Body of pancreas (tissue), 4 donors: ENCODE data around the gene LRR1. TPM values are rescaled to one million over a fixed set of nuclear protein-coding genes. Genes with fewer than 3 reads are reported as not detected.

Source experiments
- ATAC-seq: fragments of 150-250 bp; one replicate; pipeline ENCODE4 v1.9.1; 2016
- DNase-seq, 4 donors: peaks; one replicate each; pipeline ENCODE4 v3.0.0-alpha.2; 2019
- H3K27ac ChIP-seq, 4 donors: fragments of 200-600 bp; sonication (generic); 1 replicate in 3 of 4; 2 replicates in 1 of 4; pipeline versions ENCODE4 v1.5.1 to v1.6.1; 2016 to 2019; ENCODE audit warnings: mild to moderate bottlenecking in 1 of 4, mixed read lengths in 1 of 4, moderate library complexity in 1 of 4
- H3K27me3 ChIP-seq, 2 donors: fragments of 200-600 bp; sonication (generic); one replicate each; pipeline ENCODE4 v1.6.0; 2016; ENCODE audit warnings: mild to moderate bottlenecking in 1 of 2
- H3K36me3 ChIP-seq, 2 donors: fragments of 200-600 bp; sonication (generic); replicated peaks in 1 of 2; 2 replicates each; pipeline ENCODE4 v1.5.1; 2016; ENCODE audit warnings: low read depth in 2 of 2; ENCODE audit not compliant: insufficient read depth in 1 of 2
- H3K4me1 ChIP-seq: fragments of 200-600 bp; sonication (generic); one replicate; pipeline ENCODE4 v1.6.0; 2016
- H3K4me3 ChIP-seq, 2 donors: fragments of 200-600 bp; sonication (generic); 1 replicate in 1 of 2; 2 replicates in 1 of 2; pipeline ENCODE4 v1.5.1; 2016 to 2019
- H3K9me3 ChIP-seq, 3 donors: fragments of 200-600 bp; sonication (generic); 1 replicate in 2 of 3; 2 replicates in 1 of 3; pipeline ENCODE4 v1.5.1; 2016
- POLR2A ChIP-seq, 3 donors: fragments of 450-650 bp; IDR thresholded peaks; one replicate each; pipeline ENCODE4 v1.6.1; 2016; ENCODE audit warnings: antibody characterized with exemption in 3 of 3, mild to moderate bottlenecking in 2 of 3
- WGBS, 2 donors: methylation state at CpG; one replicate each; pipeline ENCODE4 v1.1.5; 2017; 5-methylcytosine and 5-hydroxymethylcytosine counted together
- intact Hi-C: fragments of 100-400 bp; cut with DNase I; formaldehyde crosslinking; loops from one replicate; pipeline ENCODE4 v1.15.1; 2023
- total RNA-seq, 2 donors: library from RNA; depleted of rRNA; stranded (reverse); fragments of >200 nt; gene quantifications; one replicate each; pipeline ENCODE4 v1.1.0, GENCODE V29; 2016
- TF ChIP-seq, protein P1 (sequence below), 7 experiments: fragments of 450-650 bp in 4 of 7; fragments of 200-600 bp in 3 of 7; sonication (generic) in 3 of 7; IDR thresholded peaks; one replicate each; pipeline ENCODE4 v1.5.1; 2016 to 2019; ENCODE audit warnings: antibody characterized with exemption in 7 of 7

LRR1 gene
- total RNA-seq, 2 donors from 2014 or later: 9.6 to 27.0 TPM

DNA sequence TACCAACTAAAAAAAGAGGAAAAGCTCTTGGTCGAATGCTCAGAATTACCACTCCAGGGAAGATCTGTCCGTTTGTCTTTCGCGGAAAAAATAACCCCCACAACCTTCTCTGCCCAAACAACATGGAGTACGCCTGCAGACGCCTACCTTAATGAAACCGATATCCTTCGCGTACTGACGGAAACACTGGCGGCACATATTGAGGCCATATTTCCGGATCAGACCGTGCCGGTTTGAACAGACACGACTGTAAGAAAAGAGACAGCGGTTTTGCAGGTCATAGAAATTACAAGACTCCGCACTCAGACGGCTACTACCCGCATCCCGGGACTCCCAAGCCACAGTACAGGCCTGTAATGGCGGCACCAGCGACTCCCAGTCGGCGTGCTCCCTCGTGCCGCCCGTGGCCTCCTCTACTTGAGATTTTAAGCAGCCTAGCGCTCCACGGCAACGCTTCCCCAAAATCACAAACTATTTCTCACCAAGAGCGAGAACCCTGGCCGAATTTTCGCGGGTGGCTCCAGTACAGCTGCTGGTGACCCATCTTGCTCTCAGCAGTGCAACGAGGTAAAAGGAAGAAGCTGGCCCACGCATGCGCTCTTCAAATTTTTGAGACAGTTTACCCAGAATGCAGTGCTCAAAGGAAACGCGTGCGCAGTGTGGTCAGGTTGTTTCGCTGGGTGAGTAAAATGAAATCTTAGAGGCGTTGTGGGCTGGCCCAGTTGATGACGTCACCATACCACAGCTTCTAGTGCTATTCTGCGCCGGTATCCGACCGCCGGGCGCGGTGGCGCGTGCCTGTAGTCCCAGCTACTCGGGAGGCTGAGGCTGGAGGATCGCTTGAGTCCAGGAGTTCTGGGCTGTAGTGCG, 12.7 kb upstream of the LRR1 start, which contains the start of gene RPS29:
Gene RPS29, minus strand, starts transcription at position 578 of the 870 bp plus-strand sequence. Its CDS starts 34 bp downstream, at position 544.
- 0% methylated on average over 34 to 54 of the region's 55 CpGs for WGBS, 2 donors
- intact Hi-C loops: no loop called here
- peak; percentile 95 for ATAC-seq

DNA sequence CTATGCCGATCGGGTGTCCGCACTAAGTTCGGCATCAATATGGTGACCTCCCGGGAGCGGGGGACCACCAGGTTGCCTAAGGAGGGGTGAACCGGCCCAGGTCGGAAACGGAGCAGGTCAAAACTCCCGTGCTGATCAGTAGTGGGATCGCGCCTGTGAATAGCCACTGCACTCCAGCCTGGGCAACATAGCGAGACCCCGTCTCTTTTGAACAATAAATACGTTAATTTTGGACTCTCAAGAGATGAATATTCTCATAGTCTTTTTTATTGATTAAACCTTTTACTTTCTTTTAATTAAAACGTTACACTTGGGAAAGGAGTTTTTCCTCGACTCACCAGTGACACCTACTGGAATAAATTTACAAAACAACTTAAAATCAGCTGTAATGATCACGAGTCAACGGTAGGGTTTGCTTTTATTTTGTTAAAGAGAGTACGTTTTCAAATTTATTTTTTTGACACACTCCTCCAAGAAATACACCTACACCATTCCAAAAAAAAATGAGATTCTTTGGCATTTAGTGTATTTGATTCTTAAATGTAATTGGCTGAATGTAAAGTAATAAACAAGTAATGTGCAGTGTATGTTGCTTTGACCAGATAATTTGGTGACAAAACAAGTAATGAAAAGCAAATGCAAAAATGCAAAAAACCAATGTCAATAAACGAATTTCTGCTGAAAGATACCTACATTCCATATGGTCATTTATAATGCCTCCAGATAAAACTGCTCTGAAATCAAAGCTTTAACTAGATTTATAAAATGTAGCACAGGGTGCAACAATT, 11.9 kb upstream of the LRR1 start:
- peak overlapping the region; percentile 93 to 97 (median 95) for H3K27ac ChIP-seq
- intact Hi-C loops: no loop called here
- no peak for TF ChIP-seq POLR2A (IDR thresholded peaks at IDR 0.05)
- TF ChIP-seq, protein P1, sequence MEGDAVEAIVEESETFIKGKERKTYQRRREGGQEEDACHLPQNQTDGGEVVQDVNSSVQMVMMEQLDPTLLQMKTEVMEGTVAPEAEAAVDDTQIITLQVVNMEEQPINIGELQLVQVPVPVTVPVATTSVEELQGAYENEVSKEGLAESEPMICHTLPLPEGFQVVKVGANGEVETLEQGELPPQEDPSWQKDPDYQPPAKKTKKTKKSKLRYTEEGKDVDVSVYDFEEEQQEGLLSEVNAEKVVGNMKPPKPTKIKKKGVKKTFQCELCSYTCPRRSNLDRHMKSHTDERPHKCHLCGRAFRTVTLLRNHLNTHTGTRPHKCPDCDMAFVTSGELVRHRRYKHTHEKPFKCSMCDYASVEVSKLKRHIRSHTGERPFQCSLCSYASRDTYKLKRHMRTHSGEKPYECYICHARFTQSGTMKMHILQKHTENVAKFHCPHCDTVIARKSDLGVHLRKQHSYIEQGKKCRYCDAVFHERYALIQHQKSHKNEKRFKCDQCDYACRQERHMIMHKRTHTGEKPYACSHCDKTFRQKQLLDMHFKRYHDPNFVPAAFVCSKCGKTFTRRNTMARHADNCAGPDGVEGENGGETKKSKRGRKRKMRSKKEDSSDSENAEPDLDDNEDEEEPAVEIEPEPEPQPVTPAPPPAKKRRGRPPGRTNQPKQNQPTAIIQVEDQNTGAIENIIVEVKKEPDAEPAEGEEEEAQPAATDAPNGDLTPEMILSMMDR (IDR thresholded peaks at IDR 0.05): peak; percentile 74 to 98 (median 95)
- no peaks in the 10 kb centered on the region for H3K9me3 ChIP-seq
- no peak for DNase-seq
- peak; percentile 59 for ATAC-seq
- H3K36me3 ChIP-seq: no peaks in the 10 kb centered on the region
- WGBS, 2 donors: 0 to 2% methylated on average over 11 to 16 of the region's 21 CpGs
- H3K4me1 ChIP-seq: peaks cover 34% of the 10 kb centered on the region
- H3K4me3 ChIP-seq: no peak overlapping the region
- H3K27me3 ChIP-seq: no peaks in the 10 kb centered on the region

More for the DNA sequence above, 12.7 kb upstream of the LRR1 start, which contains the start of gene RPS29:
- TF ChIP-seq POLR2A (IDR thresholded peaks at IDR 0.05): peak; percentile 80 to 98 (median 98)
- TF ChIP-seq, protein P1 (IDR thresholded peaks at IDR 0.05): peak in 1 of 7 experiments; percentile 14
- no peaks in the 10 kb centered on the region for H3K36me3 ChIP-seq
- H3K4me1 ChIP-seq: peaks cover 34% of the 10 kb centered on the region
- peak; percentile 98 to 99 (median 99) for DNase-seq
- no peaks in the 10 kb centered on the region for H3K27me3 ChIP-seq
- H3K27ac ChIP-seq: peak within 1 kb of the TSS; percentile 93 to 97 (median 95)
- no peaks in the 10 kb centered on the region for H3K9me3 ChIP-seq
- peak within 1 kb of the TSS; percentile 90 to 96 for H3K4me3 ChIP-seq

DNA sequence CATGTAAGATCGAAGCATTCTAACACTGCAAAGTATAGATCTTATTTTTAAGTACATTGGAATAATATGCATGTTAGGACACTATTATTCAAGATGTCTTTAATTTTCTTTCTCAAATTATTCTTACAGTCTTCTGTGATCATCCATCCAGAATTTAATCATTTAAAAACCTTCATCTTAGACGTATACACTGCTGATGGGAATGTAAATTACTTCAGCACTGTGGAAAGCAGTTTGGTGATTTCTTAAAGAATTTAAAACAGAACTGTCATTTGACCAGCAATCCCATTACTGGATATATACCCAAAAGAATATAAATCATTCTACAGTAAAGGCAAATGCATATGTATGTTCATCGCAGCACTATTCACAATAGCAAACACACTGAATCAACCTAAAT, 9.4 kb upstream of the LRR1 start:
- TF ChIP-seq, protein P1 (IDR thresholded peaks at IDR 0.05): no peak
- no peak for TF ChIP-seq POLR2A (IDR thresholded peaks at IDR 0.05)
- ATAC-seq: no peak
- H3K9me3 ChIP-seq: no peaks in the 10 kb centered on the region
- peaks cover 15% of the 10 kb centered on the region for H3K4me1 ChIP-seq
- no peak overlapping the region for H3K4me3 ChIP-seq
- no peaks in the 10 kb centered on the region for H3K27me3 ChIP-seq
- no peaks in the 10 kb centered on the region for H3K36me3 ChIP-seq
- DNase-seq: no peak
- intact Hi-C loops: no loop called here
- no peak overlapping the region for H3K27ac ChIP-seq
- 85 to 88% methylated on average over 3 of the region's 3 CpGs for WGBS, 2 donors

DNA sequence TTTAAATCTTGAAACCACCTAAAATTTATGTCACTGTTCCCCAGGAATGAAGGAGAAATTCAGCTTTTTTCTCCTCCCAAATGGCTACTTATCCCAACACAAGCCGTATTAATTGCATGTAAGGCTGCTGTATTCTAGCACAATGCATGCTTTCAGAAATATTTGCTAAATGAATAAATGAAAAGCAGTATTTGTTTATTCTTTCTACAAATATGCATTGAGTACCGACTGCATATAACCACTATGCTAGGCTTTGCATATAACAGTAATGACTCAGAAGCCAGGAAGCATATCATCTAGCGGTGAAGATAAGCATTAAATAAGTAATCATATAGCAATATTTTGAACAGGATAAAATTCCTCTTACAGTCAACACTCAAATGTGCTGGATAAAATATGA, 5.7 kb upstream of the LRR1 start:
- TF ChIP-seq, protein P1 (IDR thresholded peaks at IDR 0.05): no peak
- TF ChIP-seq POLR2A (IDR thresholded peaks at IDR 0.05): no peak
- no peaks in the 10 kb centered on the region for H3K36me3 ChIP-seq

More for the DNA sequence above, 5.7 kb upstream of the LRR1 start:
- H3K27me3 ChIP-seq: no peaks in the 10 kb centered on the region
- intact Hi-C loops: no loop called here
- peaks cover 20% of the 10 kb centered on the region for H3K4me1 ChIP-seq
- ATAC-seq (no peak), DNase-seq (no peak)
- WGBS, 2 donors: 77 to 78% methylated on average over 3 of the region's 3 CpGs
- no peaks in the 10 kb centered on the region for H3K9me3 ChIP-seq
- no peak overlapping the region for H3K27ac ChIP-seq
- no peak overlapping the region for H3K4me3 ChIP-seq
